Measurements from ENCODE around the gene GALE.
A peak's percentile ranks its signal among the peaks of the same experiment; 100 is the strongest.
"Not testable (repeated sequence)": the region's sequence is repeated elsewhere in the genome, so short reads cannot be mapped to it uniquely, and the experiment has no call there.

The GALE gene

DNA sequence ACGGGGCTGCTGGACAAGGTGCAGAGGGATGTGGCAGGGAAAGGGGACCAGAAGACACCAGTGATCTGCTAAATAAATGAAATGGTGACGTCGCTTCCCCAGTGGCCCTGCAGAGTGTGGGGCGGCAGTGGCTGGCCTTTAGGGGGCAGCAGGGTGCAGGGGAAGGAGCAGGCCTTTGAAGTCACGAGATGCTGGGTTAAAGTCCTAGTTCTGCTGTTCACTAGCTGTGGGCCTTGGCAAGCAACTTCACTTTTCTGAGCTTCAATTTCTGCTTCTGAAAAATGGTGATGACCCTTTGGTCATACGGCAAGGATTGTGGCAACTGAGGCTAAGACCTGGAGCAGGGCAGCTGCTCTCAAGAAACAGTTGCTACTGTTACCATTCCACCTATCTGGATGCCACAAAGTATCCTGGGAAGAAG is 9.2 kb upstream of the GALE start:
- DNase-seq (ENCODE audit: low read depth), result peak; percentile 75
- TF ChIP-seq CTCF (IDR thresholded peaks at IDR 0.05; ENCODE audit: insufficient read depth, low read depth, low read length, missing control alignments), result peak; percentile 84
- no peak overlapping the region for H3K4me3 ChIP-seq (ENCODE audit: low read length)

DNA sequence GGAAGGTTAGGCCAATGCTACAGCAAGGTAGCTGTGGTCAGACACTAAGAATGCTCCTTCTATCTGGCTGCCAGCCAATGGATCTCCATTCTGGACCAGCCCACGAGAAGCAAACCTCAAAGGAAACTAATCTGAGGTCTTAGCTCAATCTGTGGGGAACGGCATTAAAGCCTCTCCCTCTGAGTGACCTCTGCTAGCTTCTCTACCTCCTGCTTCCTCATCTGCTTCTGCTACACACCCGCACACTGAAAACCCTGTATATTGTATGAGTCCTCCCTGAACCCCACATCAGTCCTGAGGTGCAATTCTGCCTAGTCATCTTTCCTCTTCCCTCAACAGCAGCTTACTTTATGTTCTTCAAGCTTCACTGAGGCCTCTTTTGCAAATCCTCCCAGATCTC is 6.9 kb upstream of the GALE start:
- TF ChIP-seq CTCF (IDR thresholded peaks at IDR 0.05; ENCODE audit: insufficient read depth, low read depth, low read length, missing control alignments), result no peak
- no peak for DNase-seq (ENCODE audit: low read depth)
- no peak overlapping the region for H3K4me3 ChIP-seq (ENCODE audit: low read length)

DNA sequence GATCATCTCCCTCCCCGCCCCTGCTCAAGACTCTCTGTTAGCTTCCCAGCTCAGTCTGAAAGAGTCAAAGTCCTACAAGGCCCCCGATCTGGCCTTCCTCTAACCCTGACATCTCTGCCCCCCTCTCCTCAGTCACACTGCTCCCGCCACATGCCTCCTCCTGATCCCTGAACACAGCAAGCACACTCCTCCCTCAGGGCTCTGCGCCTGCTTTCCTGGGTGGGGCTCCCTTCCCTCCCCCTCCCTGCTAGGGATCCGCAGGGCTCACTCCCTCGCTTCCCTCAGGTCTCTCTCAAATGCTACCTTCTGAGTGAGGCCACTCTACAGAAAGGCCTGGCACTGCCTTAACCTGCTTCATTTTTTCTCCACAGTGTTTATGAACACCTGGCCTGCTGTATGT is 5.7 kb upstream of the GALE start:
- no peak for TF ChIP-seq CTCF (IDR thresholded peaks at IDR 0.05; ENCODE audit: insufficient read depth, low read depth, low read length, missing control alignments)
- H3K4me3 ChIP-seq (ENCODE audit: low read length), result no peak overlapping the region

DNA sequence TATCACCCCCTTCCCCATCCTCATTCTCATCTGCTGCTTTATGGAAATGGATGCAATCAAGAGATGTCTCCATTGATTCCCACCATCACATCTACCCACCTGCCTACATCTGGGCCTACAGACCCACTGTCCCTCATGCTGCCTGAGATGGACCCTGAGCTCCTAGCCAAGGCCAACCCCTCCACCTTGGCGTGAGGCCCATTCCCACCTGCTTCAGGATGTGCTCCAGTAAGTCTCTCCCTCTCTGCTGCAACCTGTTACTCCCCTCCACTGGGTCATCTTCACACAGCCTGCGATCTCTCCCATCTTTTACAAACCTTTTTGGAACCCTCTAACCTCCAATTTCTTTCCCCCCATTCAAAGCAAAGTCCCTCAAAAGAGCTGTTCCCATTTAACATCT is 4.5 kb upstream of the GALE start:
- DNase-seq (ENCODE audit: low read depth), result no peak
- TF ChIP-seq CTCF (IDR thresholded peaks at IDR 0.05; ENCODE audit: insufficient read depth, low read depth, low read length, missing control alignments), result no peak
- no peak overlapping the region for H3K4me3 ChIP-seq (ENCODE audit: low read length)

More for the DNA sequence above, 5.7 kb upstream of the GALE start:
- DNase-seq (ENCODE audit: low read depth), result no peak

GRCh38 chr1:23804183-23804835 is 3.8 kb upstream of the GALE start:
- H3K4me3 ChIP-seq (ENCODE audit: low read length), result no peak overlapping the region
- no peak for DNase-seq (ENCODE audit: low read depth)
- TF ChIP-seq CTCF (IDR thresholded peaks at IDR 0.05; ENCODE audit: insufficient read depth, low read depth, low read length, missing control alignments), result no peak

GRCh38 chr1:23803674-23804073 is 3.1 kb upstream of the GALE start:
- H3K4me3 ChIP-seq (ENCODE audit: low read length), result no peak overlapping the region
- DNase-seq (ENCODE audit: low read depth), result no peak
- TF ChIP-seq CTCF (IDR thresholded peaks at IDR 0.05; ENCODE audit: insufficient read depth, low read depth, low read length, missing control alignments), result no peak

DNA sequence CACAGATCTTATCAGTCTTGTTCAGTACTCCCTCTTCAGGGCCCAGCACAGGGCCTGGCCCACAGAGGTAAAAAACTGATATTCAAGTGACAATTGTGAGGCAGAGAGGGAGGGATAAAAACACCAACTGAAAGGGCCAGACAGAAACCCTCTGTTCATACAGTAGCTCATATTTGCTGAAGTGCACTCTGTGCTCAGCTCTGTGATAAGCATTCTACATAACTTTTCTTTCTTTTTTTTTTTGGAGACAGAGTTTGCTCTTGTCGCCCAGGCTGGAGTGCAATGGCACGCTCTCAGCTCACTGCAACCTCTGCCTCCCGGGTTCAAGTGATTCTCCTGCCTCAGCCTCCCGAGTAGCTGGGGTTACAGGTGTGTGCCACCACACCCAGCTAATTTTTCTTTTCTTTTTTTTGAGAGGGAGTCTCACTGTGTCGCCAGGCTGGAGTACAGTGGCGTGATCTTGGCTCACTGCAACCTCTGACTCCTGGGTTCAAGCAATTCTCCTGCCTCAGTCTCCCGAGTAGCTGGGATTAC is 2.3 kb upstream of the GALE start:
- DNase-seq (ENCODE audit: low read depth), result not testable (repeated sequence)

More for the DNA sequence above, 2.3 kb upstream of the GALE start:
- not testable (repeated sequence) for H3K4me3 ChIP-seq (ENCODE audit: low read length)

Measured in epithelial cell of esophagus (primary cell).